HG03039 (cell line): ENCODE measurements around the gene LAMA1.
"Not testable (repeated sequence)": the region's sequence is repeated elsewhere in the genome, so short reads cannot be mapped to it uniquely, and the experiment has no call there.

Source experiments
- ATAC-seq: cut with Tn5 transposase; IDR thresholded peaks from one replicate; pipeline ENCODE4 v1.9.1; 2021; ENCODE audit warnings: mild to moderate bottlenecking, moderate library complexity; ENCODE audit not compliant: unreplicated experiment

Gene LAMA1, protein sequence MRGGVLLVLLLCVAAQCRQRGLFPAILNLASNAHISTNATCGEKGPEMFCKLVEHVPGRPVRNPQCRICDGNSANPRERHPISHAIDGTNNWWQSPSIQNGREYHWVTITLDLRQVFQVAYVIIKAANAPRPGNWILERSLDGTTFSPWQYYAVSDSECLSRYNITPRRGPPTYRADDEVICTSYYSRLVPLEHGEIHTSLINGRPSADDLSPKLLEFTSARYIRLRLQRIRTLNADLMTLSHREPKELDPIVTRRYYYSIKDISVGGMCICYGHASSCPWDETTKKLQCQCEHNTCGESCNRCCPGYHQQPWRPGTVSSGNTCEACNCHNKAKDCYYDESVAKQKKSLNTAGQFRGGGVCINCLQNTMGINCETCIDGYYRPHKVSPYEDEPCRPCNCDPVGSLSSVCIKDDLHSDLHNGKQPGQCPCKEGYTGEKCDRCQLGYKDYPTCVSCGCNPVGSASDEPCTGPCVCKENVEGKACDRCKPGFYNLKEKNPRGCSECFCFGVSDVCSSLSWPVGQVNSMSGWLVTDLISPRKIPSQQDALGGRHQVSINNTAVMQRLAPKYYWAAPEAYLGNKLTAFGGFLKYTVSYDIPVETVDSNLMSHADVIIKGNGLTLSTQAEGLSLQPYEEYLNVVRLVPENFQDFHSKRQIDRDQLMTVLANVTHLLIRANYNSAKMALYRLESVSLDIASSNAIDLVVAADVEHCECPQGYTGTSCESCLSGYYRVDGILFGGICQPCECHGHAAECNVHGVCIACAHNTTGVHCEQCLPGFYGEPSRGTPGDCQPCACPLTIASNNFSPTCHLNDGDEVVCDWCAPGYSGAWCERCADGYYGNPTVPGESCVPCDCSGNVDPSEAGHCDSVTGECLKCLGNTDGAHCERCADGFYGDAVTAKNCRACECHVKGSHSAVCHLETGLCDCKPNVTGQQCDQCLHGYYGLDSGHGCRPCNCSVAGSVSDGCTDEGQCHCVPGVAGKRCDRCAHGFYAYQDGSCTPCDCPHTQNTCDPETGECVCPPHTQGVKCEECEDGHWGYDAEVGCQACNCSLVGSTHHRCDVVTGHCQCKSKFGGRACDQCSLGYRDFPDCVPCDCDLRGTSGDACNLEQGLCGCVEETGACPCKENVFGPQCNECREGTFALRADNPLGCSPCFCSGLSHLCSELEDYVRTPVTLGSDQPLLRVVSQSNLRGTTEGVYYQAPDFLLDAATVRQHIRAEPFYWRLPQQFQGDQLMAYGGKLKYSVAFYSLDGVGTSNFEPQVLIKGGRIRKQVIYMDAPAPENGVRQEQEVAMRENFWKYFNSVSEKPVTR (N-terminal part only)

DNA sequence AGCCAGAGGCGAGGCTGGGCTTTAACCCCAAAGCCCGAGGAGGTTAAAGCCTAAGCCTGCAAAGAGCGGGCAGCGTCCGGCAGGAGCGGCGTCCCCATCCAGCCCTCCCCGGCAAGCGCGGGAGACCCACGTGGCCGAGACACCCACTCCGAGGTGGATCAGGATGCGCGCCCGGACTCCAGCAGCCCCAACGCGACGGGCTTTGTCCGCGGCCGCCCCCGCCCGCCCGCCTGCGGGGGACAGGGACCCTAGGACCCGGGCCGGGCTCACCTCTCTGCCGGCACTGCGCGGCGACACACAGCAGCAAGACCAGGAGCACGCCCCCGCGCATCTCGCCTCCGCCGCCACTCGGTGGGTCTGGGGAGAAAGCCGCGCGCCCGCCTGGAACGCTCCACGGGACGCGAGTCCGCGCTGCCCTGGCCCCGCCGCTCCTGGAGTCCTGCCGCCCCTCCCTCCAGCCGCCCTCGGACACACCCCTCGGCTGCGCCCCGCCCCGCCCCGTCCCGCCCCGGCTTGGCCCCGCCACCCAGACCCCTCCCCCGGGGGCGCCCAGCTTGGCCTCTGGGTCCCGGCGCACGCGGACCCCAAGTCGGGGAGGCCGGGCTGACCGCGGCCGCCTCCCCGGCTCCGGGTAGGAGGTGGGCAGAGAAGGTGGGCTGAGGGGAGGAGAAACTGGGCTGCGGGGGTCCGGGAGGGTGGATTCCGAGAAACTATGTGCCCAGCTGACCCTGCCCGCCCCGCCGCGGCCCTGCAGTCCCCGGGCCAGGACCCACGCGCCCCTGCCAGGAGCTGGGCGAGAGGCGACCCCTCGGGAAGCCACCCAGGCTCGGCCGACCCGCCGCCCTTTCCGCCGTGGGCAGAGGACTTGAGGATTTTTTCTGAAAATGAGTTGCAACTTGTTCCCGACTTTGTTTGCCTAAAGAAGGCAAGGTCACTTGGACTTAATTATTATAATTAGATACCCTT, at the start of gene LAMA1:
Gene LAMA1, minus strand, starts transcription at position 408 of the 966 bp plus-strand sequence. Its CDS starts 77 bp downstream, at position 331.
- ATAC-seq, result no peak

DNA sequence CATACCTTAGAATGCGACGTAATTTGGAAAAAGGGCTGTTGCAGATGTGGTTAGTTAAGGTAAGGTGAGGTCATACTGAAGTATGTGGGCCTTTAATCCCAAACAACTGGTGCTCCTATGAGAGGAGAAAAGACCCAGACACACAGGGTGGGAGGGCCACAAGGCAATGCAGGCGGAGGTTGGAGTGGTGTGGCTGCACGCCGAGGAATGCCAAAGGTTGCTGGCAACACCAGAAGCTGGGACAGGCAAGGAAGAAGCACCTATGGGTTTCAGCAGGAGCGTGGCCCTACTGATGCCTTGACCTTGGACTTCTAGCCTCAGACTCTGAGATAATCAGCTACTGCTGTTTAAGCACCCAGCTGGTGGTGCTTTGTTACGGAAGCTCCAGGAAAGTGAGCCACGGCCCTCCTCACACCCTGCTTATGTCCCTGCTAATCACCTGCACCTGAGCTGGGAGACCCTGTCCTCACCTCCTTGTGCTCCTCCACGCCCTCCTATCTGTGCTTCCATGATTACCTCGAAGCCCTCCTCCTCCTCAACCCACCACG, 48.3 kb upstream of the LAMA1 start:
- ATAC-seq, result no peak

DNA sequence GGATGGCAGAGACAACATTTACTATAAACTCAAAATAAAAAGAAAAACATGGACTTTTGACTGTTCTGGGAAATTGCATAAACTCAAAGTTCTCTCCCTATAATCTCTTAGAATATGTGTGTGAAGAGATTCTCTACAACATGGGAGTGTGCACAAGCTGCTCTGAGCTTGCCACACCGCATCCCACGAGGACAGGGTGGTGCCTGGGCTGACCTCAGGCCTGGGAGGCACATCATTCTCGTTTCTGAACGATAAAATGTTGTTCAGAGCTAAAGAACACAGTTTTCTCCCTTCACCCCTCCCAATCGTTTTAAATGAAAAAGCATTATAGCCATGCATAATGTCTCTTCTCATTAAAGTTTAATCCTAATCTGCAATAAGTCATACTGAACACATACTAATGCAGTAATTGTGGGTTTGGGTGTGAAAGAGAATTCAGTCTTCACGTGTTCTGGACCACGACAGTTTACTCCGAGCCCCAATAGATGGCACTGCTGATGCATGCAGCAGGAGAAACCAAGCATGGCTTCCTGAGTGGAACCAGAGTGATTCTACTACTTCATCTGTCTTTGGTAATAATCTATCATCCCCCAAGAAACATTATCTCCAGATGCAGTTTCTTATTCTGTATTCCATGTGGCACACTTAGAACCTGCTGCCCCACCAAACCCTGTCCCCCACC, 46.9 kb upstream of the LAMA1 start:
- no peak for ATAC-seq

DNA sequence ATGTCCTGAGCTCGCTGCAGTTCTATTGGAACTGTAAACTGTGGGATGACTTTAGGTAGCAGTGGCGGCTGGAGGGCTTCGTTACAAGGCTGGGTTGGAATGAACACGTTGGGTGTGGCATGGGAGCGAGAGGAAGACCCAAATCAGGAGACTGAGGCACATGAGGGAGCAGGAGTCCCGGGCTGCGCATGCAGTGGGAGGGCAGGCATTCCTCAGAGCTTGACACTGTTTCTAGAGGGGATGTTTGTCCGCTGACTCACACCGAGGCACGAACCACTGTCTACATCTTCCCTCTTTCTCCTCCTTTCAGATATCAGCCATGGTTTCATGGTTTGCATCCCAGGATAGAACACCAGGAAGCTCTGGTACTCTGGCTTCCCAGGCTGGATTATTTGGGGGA, 40.6 kb upstream of the LAMA1 start:
- no peak for ATAC-seq

DNA sequence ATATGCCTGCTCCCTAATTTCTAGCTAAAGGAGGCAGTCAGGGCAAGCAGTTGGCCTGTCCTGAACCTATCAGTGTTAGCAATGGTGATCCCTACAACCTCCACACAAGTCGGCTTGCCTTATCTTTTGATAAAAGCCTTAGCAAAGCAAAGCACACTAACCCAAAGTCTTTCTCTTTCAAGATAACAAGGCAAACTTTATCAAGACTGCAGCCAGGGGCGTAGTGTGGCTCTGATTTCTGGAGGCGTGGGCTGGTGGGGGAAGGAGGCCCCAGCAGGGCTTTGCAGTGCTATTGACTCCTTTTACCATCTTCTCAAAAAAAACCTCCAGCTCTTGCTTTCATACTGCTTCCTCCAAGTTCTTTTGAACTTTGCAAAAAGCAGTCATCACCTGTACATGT, 40.2 kb upstream of the LAMA1 start:
- ATAC-seq, result no peak

DNA sequence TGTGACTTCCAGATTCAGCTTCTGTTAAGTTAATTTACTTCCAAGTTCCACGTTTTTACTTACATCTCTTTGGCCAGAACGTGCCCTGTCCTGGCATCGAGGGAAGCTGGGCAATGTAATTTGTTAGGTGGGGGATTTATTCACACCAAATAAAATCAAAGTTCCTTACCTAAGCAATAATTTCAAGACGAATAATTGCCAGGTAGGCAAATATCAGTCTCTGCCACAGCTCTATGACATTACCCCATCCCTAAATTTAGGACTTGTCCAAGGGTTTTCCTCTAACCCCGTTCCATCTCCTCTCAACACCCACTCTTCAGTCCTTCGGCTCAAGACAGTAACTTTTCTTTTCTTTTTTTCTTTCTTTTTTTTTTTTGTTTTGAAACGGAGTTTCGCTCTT, 38.3 kb upstream of the LAMA1 start:
- no peak for ATAC-seq

DNA sequence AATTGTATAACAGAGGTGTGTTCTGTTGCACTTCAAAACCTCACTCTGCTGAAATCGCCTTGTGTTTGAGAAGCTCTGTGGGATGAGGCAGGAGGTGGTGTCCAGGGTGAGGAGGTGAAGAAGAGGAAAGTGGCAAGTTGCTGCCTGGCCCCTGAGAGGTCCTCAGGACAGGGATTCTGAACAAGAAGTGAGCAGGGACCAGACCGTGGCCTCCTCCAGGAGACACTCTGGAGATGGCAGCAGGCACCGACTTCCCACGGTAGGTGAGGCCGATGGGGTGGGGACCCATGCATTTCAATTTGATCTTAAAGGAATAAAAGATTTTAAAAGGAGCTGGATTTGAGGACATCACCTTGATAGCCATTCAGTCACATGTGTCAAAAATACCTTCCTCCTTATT, 37.5 kb upstream of the LAMA1 start:
- ATAC-seq, result no peak

DNA sequence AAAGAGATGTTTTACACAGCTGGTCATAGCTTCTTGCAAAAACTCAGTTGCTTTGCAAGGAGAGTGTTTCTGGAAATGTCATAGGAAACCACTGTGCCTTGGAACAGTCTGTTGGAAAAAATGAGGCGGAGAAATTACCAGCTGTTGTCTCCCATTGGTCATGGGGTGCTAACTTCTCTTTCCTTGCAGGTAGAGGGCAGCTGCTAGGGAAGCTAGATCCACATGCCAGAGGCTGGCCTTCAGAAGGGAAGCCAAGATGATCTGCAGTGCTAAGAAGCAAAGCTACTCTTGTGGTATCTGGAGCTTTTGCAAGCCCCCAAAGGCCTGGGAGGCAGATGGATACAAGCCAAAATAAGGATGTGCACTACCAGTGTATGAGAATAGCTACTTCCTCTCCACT, 34.8 kb upstream of the LAMA1 start:
- ATAC-seq, result no peak

DNA sequence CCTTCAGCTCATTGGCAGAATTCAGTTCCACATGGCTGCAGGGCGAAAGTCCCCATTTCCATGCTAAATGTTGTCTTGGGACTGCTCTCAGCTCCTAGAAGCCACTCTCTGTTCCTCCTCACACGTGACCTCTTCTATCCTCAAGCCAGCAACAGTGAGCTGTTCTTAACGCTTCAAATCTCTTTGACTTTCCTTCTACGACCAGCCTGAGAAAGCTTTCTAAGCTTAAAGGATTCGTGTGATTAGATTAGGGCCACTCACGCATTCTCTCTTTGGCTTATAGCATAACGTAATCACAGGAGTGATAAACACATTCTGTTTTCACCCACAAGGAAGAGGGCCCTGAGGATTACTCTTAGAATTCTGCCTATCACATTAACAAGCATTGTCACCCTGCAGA, 29.8 kb upstream of the LAMA1 start:
- no peak for ATAC-seq

DNA sequence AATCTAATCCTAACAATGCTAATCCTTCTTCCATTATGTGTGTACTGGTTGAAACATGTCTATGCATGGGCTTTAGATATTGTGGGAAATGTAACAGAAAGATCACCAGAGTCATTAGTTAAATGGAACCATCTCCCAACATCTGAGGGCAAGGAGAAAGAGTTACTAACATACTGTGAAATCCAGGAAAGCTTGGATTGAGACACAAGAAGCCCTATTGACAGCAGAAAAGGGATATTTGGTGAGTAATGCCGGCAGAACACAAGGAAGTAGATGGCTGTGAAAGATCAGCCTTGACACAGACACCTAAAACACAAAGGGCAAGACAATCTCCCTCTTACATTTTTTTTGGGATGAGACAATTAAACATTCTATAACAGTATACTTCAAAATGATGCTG, 28.5 kb upstream of the LAMA1 start:
- no peak for ATAC-seq

DNA sequence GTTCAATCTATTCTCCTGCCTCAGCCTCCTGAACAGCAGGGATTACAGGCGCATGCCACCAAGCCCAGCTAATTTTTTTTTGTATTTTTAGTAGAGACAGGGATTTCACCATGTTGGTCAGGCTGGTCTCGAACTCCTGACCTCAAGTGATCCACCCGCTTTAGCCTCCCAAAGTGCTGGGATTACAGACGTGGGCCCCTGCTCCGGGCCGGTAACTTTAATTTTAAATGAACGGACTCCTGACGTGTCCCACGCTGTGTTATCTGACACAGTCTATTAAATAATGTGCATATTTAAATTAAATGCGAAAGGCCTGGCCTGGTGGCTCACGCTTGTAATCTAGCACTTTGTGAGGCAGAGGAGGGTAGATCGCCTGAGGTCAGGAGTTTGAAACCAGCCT, 27.3 kb upstream of the LAMA1 start:
- not testable (repeated sequence) for ATAC-seq

DNA sequence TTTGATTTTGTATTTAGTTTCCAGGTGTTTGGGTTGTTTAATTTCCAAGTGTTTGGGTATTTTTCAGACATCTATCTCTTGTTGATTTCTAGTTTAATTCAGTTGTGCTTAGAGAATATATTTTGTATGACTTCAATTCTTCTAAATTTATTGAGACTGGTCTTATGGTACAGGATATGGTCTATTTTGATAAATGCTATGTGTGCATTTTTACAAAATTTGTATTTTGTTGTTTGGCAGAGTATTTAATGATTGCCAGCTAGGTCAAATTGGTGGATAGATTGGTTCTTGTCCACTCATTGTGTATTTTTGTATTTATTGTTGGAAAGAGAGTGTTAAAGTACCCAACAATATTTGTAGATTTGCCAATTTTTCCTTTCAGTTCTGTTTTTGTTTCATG, 23.7 kb upstream of the LAMA1 start:
- no peak for ATAC-seq

DNA sequence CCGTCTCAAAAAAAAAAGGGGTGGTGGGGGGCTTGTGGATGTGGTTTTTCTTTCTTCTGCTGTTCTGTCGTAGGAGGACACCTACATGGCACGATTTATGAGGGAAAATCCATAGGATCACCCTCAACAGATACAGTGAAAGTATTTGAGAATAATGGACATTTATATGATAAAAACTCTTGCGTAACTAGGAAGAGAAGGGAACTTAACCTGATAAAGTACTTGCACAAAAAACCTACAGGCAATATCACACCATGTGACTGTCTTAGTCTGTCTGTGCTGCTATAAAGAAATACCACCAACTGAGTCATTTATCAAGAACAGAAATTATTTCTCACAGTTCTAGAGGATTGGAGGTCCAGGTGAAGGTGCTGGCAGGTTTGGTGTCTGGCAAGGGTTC, 21.8 kb upstream of the LAMA1 start:
- ATAC-seq, result no peak

DNA sequence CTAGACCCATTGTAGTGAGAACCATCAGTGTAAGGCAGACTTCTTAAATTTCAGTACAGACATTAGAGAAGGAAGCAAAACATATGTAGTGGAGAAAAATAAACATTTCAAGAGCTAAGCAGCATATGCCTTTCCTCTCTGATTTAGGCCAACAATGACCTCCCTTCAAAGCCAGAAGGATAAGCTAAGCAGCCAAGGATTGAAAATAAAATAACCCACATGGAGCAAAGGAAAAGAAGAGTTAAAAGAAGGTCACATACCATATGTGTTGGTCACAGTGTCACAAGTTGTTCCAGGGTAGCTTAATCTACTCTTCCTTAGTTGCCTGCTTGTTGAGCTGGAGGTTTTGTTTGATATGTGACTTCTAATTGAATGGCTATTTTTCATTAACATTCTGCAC, 15.6 kb upstream of the LAMA1 start:
- no peak for ATAC-seq

DNA sequence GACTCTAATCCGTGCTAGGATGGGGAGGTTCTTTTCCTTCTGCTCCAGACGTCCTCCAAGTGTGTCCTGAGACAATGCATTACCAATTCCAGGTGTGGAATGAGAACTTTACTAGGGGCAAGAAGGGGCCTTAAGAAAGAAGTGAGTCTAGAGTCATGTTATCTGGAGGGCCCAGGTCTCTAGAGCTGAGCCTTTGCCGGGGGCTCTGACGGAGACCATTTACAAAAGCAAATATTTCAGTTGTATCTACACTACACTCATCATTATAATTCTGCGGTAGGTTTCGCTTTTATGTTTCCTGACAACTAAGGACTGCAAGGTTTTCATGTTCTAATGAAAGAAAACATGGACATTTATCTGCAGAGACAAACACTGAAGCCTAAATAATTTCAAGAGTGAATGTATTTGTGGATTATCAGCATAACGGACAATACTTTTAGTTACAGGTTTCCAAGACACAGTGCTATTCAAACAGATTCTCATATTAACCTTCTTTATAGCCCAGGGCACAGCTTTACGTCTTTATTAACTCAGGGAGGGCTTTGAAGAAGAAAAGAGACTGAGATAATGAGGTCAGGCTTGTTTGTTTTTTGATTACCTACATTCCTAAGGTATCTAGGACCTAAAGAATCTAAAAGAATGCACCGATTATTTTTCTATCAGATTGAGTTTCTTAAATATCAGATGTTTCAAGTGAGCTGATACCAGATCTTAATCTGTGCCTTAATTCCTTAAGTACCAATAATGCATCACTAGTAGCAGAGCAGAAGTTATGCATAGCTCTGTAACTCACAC, 15.0 kb upstream of the LAMA1 start:
- no peak for ATAC-seq

DNA sequence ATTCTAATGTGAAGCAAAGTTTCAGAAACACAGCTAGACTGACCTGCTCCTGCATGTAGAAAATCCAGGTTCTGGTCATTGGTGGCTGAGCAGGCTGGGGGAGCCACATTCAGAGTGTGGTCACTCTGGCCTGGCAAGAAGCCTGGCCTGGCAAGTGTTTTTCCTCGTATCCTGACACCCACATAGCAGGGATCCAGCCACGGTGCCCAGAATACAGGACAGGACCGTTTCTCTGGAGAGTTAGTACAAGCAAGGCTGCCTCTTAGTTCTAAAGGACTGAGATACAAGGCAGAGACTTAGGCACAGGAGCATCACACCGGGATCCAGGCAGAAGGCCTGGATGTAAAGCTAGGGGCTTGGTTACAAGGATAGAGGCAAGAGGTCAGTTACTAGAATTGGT, 4.8 kb upstream of the LAMA1 start:
- no peak for ATAC-seq

DNA sequence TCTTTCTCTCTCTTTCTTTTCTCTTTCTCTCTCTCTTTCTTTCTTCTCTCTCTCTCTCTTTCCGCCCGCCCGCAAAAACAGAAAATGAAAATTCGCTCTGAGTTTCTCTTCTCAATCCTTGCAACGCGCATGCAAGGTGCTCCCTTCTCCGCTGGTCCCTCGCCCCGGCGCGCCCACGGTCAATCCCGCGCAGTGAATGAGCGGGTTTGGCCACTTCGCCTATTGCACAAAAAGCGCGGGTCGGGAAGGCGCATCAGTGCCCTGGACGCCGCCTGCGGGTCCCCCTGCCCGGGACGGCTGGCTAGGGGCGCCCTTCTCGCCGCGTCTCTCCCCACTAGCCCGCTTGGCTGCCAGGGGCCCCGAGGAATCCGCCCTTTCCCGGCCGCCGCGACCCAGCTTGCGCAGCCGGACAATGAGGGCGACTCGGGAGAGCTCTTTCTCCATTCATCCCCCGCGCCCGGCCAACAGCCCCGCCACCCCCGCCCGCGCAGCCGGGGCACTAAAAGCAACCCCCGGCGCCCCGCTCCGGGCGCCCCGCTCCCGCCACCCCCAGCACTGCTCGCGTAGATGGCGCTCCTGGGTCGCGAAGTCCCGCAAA, 706 bp downstream of the LAMA1 start:
- no peak for ATAC-seq
